ENCODE measurements around the gene LFNG.

LFNG gene

DNA sequence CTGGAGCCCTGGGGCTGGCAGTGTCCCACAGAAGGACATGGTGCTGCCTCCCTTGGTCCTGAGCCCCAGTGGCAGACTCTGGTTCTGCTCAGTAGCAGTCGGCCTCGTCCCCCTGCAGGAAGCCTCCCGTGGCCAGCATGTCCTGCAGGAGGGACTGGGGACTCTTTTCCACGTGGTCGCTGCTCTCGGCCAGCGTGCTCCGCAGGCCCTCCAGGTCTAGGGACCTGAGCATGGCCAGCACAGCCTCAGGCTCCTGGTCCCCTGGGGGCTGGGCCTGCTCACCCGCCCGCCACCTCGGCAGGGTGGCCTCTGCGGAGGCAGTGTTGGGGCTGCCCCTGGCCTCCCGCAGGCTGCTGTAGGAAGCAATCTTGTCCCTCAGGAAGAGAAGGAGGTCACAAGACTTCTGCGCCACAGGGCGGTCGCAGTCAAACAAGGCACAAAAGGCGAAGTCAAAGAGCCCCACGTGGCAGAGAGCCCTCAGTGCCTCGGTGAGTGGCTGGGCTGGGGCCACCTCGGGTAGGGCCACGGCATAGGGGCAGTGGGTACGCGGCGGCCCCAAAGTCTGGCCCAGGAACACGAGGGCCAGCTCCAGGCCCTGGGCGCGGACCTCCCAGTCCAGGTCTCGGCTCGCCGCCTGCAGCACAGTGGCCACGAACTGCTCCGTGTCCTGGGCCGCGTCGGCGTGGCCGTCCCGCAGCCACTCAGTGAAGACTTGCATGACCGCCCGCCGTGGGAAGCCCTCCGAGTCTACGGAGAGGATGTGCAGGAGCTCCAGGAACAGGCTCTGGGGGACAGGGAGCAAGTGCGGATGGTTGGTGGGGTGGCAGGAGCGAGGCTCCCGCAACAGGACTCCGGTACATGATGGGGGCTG, 18.6 kb downstream of the LFNG start:
- Histone ChIP-seq H3K4me1 (no peaks in the 10 kb centered on the region), H4K20me1 (peaks cover 29% of the 10 kb centered on the region; the same call in 1 of the 2 replicates), H3K27me3 (no peaks in the 10 kb centered on the region), H3K27ac (0 out of 2 replicates have a peak overlapping the region, but pooled peaks have one; percentile 22), H3K36me3 (peaks cover 57% of the 10 kb centered on the region), H3K9ac (no peak overlapping the region), H3K4me3 (no peak overlapping the region), H3K4me2 (no peak overlapping the region), H3K9me3 (no peaks in the 10 kb centered on the region)
- no peak for TF ChIP-seq Cebpa-rat (IDR thresholded peaks at IDR 0.05)

DNA sequence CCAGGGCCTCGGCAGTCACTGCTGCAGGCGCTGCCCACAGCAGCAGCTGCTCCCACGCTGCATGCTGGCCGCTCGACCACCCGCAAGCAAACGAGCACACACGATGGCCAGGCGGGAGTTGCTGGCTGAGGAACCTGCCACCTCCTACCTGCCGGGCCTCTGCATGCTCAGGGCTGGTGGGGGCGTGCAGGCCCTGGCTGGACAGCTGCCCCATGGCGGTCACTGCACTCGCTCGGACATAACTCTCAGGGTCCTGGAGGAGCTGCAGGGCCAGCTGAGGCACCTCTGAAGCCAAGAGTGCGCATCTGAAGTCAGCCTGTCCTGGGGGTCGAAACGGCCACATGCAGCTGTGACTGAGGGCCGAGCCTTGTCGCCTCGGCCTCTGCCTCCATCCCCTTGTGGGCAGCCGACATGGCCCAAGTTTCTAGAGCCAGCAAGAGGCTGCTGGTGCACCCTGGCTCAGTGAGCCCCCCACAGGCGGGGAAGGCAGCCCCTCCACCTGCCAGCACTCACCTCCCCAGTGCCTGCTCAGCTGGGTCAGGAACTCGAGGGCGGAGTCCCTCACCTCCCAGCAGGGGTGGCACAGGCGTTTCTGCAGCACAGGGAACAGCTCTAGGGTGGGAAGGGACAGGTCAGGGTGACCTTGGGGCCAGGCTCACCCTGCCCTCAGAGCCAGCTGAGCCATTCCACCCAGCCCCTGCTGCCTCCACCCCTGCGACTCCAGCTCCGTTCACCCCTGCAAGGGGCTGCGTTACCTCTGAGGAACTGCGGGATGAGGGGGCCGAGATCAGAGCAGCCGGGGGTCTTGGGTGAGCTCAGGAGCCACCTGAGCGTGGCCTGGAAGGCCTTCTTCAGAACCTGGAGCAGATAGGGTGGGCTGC, 19.7 kb downstream of the LFNG start:
- H3K4me1 ChIP-seq, result peaks cover 8% of the 10 kb centered on the region
- peaks cover 67% of the 10 kb centered on the region for H3K36me3 ChIP-seq
- peaks cover 39% of the 10 kb centered on the region; the same call in 1 of the 2 replicates for H4K20me1 ChIP-seq

GRCh38 chr7:2540133-2540532, 20.6 kb downstream of the LFNG start:
- Histone ChIP-seq H3K27me3 (no peaks in the 10 kb centered on the region), H3K36me3 (peaks cover 76% of the 10 kb centered on the region), H3K27ac (no peak overlapping the region), H3K4me1 (peaks cover 15% of the 10 kb centered on the region), H3K4me2 (no peak overlapping the region), H4K20me1 (peaks cover 45% of the 10 kb centered on the region), H3K9ac (no peak overlapping the region), H3K9me3 (no peaks in the 10 kb centered on the region), H3K4me3 (no peak overlapping the region)
- no peak for TF ChIP-seq Cebpa-rat (IDR thresholded peaks at IDR 0.05)

More for the DNA sequence above, 19.7 kb downstream of the LFNG start:
- H3K4me2 ChIP-seq, result no peak overlapping the region
- no peaks in the 10 kb centered on the region for H3K9me3 ChIP-seq
- H3K27ac ChIP-seq, result no peak overlapping the region
- H3K27me3 ChIP-seq, result no peaks in the 10 kb centered on the region
- TF ChIP-seq Cebpa-rat (IDR thresholded peaks at IDR 0.05), result no peak
- no peak overlapping the region for H3K9ac ChIP-seq
- no peak overlapping the region for H3K4me3 ChIP-seq

DNA sequence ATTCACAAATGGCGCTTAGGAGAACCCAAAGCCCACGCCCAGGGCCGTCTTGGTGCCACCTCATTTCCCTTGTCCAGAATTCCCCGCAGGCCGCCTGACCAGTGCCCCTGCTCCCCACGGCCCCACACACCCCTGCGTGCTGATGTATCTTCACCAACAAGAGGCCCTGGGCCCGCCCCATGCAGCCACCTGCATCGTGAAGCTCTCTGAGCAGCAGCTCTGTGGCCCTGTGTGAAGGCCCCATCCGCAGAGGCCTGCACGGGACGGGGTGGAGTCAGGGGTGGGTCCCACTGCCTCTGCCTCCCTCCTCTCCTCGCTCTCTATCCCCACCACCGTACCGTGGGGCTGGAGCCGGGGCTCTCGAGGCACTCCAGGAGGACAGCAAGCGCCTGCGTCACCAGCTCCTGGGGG, 21.1 kb downstream of the LFNG start:
- no peak overlapping the region for H3K9ac ChIP-seq
- no peak overlapping the region for H3K4me3 ChIP-seq
- H4K20me1 ChIP-seq, result peaks cover 45% of the 10 kb centered on the region
- no peak overlapping the region for H3K27ac ChIP-seq
- peaks cover 81% of the 10 kb centered on the region for H3K36me3 ChIP-seq
- no peaks in the 10 kb centered on the region for H3K9me3 ChIP-seq
- no peak for TF ChIP-seq Cebpa-rat (IDR thresholded peaks at IDR 0.05)
- no peak overlapping the region for H3K4me2 ChIP-seq
- H3K27me3 ChIP-seq, result no peaks in the 10 kb centered on the region
- H3K4me1 ChIP-seq, result peaks cover 15% of the 10 kb centered on the region

GRCh38 chr7:2541291-2542010, 21.9 kb downstream of the LFNG start:
- Histone ChIP-seq H4K20me1 (peaks cover 45% of the 10 kb centered on the region), H3K4me3 (no peak overlapping the region), H3K27ac (no peak overlapping the region), H3K9ac (no peak overlapping the region), H3K27me3 (no peaks in the 10 kb centered on the region), H3K4me2 (no peak overlapping the region), H3K9me3 (no peaks in the 10 kb centered on the region), H3K36me3 (peaks cover 89% of the 10 kb centered on the region), H3K4me1 (peaks cover 15% of the 10 kb centered on the region)
- TF ChIP-seq Cebpa-rat (IDR thresholded peaks at IDR 0.05), result no peak

GRCh38 chr7:2542011-2542915, 22.7 kb downstream of the LFNG start:
- no peaks in the 10 kb centered on the region for H3K27me3 ChIP-seq
- H3K27ac ChIP-seq, result no peak overlapping the region
- H3K9ac ChIP-seq, result no peak overlapping the region
- H3K4me1 ChIP-seq, result peaks cover 15% of the 10 kb centered on the region
- H3K4me2 ChIP-seq, result no peak overlapping the region
- no peaks in the 10 kb centered on the region for H3K9me3 ChIP-seq
- peaks cover 50% of the 10 kb centered on the region for H4K20me1 ChIP-seq
- peaks cover 97% of the 10 kb centered on the region for H3K36me3 ChIP-seq
- H3K4me3 ChIP-seq, result no peak overlapping the region
- no peak for TF ChIP-seq Cebpa-rat (IDR thresholded peaks at IDR 0.05)

DNA sequence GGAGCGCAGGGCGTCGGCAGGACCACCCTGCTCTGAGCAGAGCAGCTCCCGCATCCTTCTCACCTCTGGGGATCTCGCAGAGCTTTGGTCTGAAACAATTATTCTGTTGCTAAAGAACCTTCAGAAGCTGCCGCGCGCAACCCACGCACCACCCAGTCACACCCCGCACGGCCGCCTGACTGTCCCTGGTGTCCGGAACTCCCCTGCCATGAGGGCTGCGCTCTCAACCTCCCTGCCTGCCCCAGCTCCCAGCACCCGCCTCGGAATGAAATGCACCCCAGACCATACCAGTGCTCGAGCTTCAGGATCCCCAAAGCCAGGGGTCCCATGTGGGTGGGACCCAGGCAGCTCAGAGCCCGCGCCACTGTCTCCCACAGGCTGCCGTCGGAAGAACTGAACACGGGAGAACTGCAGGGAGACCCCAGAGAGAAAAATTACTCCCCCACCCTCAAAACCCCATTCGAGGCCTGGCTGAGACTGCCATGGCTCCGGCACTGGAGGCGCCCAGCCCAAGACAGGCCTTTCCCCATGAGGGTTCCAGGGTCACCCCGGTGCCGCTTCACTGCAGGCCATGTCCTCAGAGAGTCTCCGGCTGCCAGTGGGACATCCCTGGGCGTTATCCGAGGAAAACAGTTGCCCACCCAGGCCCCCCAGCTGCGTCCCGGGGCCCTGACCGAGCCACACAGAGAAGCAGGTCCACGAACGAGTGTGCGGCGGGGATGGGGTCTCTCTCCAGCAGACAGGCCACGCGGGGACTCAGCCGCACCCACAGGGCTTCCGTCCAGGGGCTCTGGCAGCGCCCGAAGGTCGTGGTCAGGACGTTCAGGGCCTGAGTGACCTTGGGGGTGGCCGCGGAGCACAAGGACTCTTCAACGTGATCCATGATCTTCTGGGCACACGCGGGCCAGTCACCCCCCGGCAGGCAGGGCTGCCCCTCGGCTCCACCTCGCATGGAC, 23.6 kb downstream of the LFNG start:
- H3K4me2 ChIP-seq, result peak overlapping the region; percentile 43; the same call in 1 of the 2 replicates
- no peak overlapping the region; the same call in 1 of the 2 replicates for H3K9ac ChIP-seq
- H4K20me1 ChIP-seq, result peaks cover 49% of the 10 kb centered on the region
- H3K4me1 ChIP-seq, result peaks cover 15% of the 10 kb centered on the region
- no peaks in the 10 kb centered on the region for H3K27me3 ChIP-seq
- peak overlapping the region; percentile 30; the same call in 1 of the 2 replicates for H3K27ac ChIP-seq
- H3K9me3 ChIP-seq, result no peaks in the 10 kb centered on the region
- peaks cover 98% of the 10 kb centered on the region for H3K36me3 ChIP-seq
- TF ChIP-seq Cebpa-rat (IDR thresholded peaks at IDR 0.05), result no peak
- H3K4me3 ChIP-seq, result no peak overlapping the region

Measured in BLaER1 (cell line).